NK-92 (cell line): ENCODE results near the gene CDH13.

ENCODE experiments used
- DNase-seq: peaks from one replicate; lab custom pipeline; 2025; ENCODE audit not compliant: unreplicated experiment; lab: John Stamatoyannopoulos, UW

CDH13 gene

DNA sequence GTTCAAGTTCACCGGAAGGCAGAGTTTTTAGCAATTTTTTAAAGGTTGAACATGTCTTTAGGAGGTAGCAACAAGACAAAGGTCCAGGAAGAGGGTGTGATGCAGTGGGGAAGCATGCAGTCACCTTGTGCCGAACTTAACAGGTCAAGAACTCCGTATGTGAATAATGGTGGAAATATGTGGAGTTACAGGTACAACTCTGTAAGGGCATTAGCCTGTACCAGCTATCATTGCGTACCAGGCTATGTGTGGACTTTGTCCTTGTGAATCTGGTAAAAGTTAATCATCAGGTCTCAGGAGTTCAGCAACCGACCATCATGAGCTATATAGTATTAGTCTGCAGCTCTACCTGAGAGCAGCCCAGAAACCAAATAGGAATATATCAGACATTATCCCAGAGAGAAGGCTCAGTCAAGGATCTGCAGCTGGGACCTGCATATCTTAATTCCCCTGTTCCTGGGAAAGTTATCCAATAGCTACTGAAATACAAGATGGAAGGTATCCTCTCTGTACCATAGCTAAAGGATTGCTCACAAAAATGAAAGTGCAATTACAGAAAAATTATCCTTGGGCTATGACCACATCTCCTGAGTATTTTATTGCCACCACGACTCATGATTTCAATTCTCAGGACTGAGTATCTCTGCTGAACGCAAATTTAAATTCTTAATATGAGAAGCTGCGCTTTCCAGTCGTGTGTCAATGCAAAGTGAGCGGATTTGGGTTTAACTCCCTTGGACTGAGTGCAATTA, 469.3 kb downstream of the CDH13 start:
- no peak for DNase-seq

- no peak for DNase-seq
These were observed 471.8 kb downstream of the CDH13 start for GRCh38 chr16:83098536-83098935.

- DNase-seq = no peak
These were observed 473.9 kb downstream of the CDH13 start for GRCh38 chr16:83100679-83101078.

DNA sequence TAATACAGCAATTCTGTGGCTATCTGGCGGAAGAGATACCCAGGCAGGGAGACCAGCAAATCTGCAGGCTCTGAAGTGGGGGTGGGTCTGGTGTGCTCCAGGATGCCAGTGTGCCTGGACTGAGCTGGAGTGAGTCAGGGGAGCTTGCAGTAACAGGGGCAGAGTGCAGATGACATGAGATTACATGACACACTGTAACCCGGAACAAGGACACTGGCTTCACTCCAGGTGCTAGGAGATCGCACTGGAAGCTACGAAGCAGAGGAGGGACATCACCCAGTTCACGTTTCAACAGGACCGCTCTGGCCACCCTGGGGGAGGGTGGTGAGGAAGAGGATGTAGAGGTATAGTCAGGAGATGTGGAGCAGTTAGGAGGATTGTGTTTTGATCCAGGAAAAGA, 475.6 kb downstream of the CDH13 start:
- DNase-seq = no peak

GRCh38 chr16:83105279-83106077, 478.7 kb downstream of the CDH13 start:
- no peak for DNase-seq

DNA sequence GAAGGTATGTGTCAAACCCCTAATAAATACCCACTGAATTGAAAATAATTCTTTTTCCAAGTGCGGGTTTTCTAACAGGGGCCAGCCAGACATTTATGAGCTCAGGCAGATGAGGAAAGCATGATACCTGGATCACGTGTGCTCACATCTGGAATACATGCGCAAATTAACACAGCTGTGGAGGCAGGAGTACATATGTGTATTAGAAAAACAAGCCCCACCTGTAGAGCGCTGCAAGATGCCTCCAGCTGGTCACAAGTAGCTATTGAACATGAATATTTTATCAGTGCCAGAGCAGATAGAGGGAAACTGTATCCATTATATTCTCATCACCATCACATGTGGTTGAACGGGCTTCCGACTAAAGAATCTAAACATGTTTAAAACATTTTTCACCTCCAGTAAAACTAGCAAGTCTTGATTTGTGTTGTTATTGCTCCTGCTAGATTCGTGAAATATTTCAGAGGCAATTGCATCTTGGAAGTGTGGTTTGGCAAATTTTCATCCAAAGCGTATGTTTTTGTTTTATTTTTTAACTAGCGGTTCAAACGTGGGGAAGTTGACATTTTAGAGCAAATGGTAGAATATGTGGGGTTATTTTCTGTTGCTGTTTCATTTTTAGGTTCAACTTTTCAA, 482.8 kb downstream of the CDH13 start:
- no peak for DNase-seq

- no peak for DNase-seq
These were observed 483.5 kb downstream of the CDH13 start for GRCh38 chr16:83110269-83110668.

- DNase-seq = no peak
These were observed 486.5 kb downstream of the CDH13 start for GRCh38 chr16:83113317-83113716.

DNA sequence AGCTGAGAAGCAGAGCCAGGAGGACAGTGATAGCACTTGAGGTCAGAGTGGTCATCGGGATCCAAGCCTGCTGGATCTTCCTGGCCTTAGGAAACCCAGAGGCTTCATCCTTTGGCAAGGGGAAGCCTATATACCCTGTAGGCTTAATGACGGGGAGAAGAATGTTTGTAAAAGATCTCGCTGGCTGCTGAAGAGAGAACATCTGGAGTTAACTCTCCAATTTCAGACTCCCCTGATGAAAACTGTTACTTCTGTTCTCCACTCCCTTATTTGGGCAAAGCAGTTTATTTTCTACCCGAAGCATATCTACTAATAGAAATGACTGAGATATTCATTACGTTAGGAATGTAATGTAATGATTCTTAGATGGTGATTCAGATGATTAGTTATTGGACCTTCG, 487.0 kb downstream of the CDH13 start:
- DNase-seq = no peak

DNA sequence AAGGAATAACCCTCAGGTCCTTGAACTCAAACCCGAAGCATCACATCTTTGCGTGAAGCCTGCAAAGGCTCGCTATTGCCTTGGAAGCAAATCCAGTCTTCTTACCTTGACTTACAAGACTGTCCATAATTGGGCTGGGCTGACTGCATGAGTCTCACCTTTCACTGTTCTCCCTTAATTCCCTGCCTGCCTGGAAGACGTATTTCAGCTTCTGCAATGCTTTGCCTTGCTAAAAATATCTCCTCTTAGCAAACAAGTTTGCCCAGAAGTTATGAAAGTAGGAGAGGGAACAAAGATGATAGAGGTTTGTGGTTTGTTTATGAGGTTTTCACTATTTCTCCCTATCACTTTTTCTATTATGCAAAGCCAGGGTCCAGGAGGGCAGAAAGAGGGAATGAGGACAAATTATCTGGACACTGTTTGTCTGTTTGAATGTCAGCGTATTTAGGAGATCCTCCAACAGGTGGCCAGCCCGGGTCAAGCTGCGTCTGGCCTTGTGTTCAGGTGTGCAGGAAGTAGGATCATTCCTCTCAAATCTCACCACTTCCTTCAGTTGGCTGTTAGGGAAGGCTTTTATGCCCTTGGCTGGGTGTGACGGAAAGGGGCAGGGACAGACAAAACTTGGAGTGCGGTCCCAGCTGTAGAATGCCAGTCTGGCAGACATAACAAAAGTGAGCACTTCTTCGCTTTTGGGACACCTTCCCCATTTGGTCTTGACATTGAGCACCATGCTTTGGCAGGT, 488.9 kb downstream of the CDH13 start:
- no peak for DNase-seq

DNA sequence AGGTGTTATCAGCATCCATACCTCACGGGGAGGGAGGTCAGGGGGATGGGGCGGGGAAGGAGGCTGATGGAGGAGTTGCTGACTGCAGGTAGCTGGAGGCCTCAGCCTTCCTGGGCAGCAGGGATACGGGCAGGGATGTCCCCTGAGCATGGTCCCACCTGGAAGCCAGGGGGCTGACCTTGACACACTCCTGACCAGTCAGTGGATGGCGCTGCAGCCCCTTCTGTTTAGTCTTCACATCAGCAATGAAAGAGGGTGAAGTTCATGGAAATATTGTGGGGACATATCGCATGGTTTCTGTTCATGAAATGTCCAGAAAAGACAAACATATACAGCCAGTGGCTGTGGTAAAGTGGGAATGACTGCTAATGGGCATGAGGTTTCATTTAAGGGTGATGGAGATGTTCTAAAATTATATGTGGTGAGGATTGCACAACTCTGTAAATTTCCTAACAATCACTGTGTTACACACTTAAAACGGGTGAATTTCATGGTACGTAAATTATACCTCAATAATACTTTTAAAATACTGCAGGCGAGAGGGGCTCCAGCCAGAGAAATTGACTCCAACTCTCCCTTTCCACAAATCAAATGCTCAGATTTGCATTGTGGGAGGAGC, 489.6 kb downstream of the CDH13 start:
- DNase-seq = no peak

- DNase-seq = no peak
These were observed 491.0 kb downstream of the CDH13 start for GRCh38 chr16:83117810-83118209.

- no peak for DNase-seq
These were observed 491.6 kb downstream of the CDH13 start for GRCh38 chr16:83118365-83118764.

- no peak for DNase-seq
These were observed 499.3 kb downstream of the CDH13 start for GRCh38 chr16:83125999-83126568.

DNA sequence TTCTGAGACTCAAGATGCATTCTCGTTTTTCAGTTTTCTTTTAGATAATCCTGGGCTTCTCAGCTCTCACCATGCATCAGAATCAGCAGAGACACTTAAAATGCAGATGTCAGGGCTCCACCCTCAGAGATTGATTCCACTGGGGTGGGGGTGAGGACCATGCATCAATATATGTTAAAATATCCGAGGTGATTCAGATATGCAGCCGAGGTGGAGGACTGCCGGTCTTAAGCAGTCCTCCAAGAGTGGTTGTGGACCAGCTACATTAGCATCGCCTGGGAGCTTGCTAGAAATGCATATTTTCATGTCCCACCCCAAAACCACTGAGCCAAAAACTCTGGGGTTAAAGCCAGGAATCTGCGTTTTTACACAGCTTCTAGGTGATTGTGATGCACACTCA, 501.3 kb downstream of the CDH13 start:
- DNase-seq = no peak

DNA sequence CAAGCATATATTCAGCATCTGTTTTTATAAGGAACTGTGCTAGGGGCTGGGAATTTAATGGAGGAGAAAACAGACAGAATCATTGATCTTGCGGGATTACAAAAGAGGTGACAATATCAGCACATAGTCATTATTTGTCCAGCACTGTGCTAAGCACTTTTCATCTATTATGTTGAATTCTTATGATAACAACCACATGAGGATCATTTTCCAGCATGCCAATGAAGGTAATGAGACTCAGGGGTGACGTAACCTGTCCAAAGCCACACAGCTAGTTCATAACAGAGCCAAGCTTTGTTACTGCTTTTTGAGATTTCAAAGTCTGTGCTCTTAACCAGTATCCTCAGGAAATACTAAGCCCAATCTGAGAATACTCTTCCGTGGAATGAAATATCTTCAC, 503.3 kb downstream of the CDH13 start:
- DNase-seq = no peak

DNA sequence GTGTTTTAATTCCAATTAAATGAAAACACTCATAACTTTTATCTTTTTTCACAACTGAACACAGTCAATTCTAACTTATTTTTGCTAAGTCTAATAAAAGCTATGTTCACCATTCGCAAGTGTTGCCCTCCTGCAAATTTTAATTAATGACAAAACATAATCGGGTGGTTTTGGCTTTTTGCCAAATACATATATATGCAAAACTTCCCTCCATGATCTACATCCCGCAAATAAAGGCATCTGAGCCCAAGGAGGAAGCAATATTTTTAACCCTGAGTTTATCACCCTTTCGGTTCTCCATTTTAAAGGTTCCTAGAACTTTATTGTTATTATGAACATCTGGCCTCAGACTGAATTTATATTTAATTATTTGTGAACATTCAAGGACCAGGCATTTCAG, 507.9 kb downstream of the CDH13 start:
- no peak for DNase-seq

GRCh38 chr16:83136419-83136818, 509.6 kb downstream of the CDH13 start:
- DNase-seq = no peak

GRCh38 chr16:83136924-83137323, 510.2 kb downstream of the CDH13 start:
- DNase-seq = no peak

GRCh38 chr16:83137326-83137781, 510.6 kb downstream of the CDH13 start:
- no peak for DNase-seq
